Muscle layer of duodenum (tissue), 2 donors: ENCODE data around the gene PRRG1.
"Not testable (repeated sequence)": the region's sequence is repeated elsewhere in the genome, so short reads cannot be mapped to it uniquely, and the experiment has no call there.

Source experiments
- H3K27ac ChIP-seq: one replicate; pipeline ENCODE4 v1.7.0; 2013; ENCODE audit warnings: mild to moderate bottlenecking, low read length
- H3K27me3 ChIP-seq: one replicate; pipeline ENCODE4 v1.7.0; 2013; ENCODE audit warnings: low read depth, mild to moderate bottlenecking, control low read depth, low read length
- H3K36me3 ChIP-seq, 2 donors: one replicate each; pipeline ENCODE4 v1.7.0; 2013; ENCODE audit warnings: low read length in 2 of 2, control low read depth in 1 of 2, mild to moderate bottlenecking in 1 of 2; ENCODE audit not compliant: insufficient read depth in 2 of 2, control insufficient read depth in 1 of 2
- H3K4me1 ChIP-seq, 2 donors: one replicate each; pipeline ENCODE4 v1.7.0; 2013; ENCODE audit warnings: low read length in 2 of 2, mild to moderate bottlenecking in 2 of 2, control low read depth in 1 of 2, moderate library complexity in 1 of 2; ENCODE audit not compliant: insufficient read depth in 2 of 2, control insufficient read depth in 1 of 2
- H3K4me3 ChIP-seq, 2 donors: one replicate each; pipeline ENCODE4 v1.7.0; 2013; ENCODE audit warnings: low read length in 2 of 2, low read depth in 1 of 2, mild to moderate bottlenecking in 1 of 2
- H3K9me3 ChIP-seq, 2 donors: one replicate each; pipeline ENCODE4 v1.7.0; 2013; ENCODE audit warnings: low read length in 2 of 2, control low read depth in 1 of 2, mild to moderate bottlenecking in 1 of 2; ENCODE audit not compliant: control insufficient read depth in 1 of 2
- donor health status: healthy.

Gene PRRG1

GRCh38 chrX:37380256-37380655 lies 31.1 kb downstream of the PRRG1 start:
- Histone ChIP-seq H3K4me1 (no peaks in the 10 kb centered on the region), H3K27ac (no peak overlapping the region), H3K27me3 (no peaks in the 10 kb centered on the region)

GRCh38 chrX:37380924-37381323 lies 31.8 kb downstream of the PRRG1 start:
- H3K27me3 ChIP-seq: no peaks in the 10 kb centered on the region
- H3K4me3 ChIP-seq: no peak overlapping the region
- no peaks in the 10 kb centered on the region for H3K4me1 ChIP-seq
- H3K9me3 ChIP-seq: no peaks in the 10 kb centered on the region
- no peak overlapping the region for H3K27ac ChIP-seq
- H3K36me3 ChIP-seq: no peaks in the 10 kb centered on the region

More at GRCh38 chrX:37380256-37380655, 31.1 kb downstream of the PRRG1 start:
- Histone ChIP-seq H3K36me3 (no peaks in the 10 kb centered on the region), H3K4me3 (no peak overlapping the region), H3K9me3 (no peaks in the 10 kb centered on the region)

GRCh38 chrX:37383313-37383712 lies 34.1 kb downstream of the PRRG1 start:
- H3K27me3 ChIP-seq: no peaks in the 10 kb centered on the region
- no peaks in the 10 kb centered on the region for H3K4me1 ChIP-seq
- no peaks in the 10 kb centered on the region for H3K36me3 ChIP-seq
- H3K27ac ChIP-seq: no peak overlapping the region
- H3K4me3 ChIP-seq: no peak overlapping the region
- no peaks in the 10 kb centered on the region for H3K9me3 ChIP-seq

GRCh38 chrX:37388413-37388812 lies 39.2 kb downstream of the PRRG1 start:
- Histone ChIP-seq H3K36me3 (no peaks in the 10 kb centered on the region), H3K9me3 (no peaks in the 10 kb centered on the region), H3K4me1 (no peaks in the 10 kb centered on the region), H3K4me3 (no peak overlapping the region), H3K27ac (no peak overlapping the region), H3K27me3 (no peaks in the 10 kb centered on the region)

GRCh38 chrX:37405956-37406355 lies 56.8 kb downstream of the PRRG1 start:
- H3K36me3 ChIP-seq: no peaks in the 10 kb centered on the region
- H3K4me1 ChIP-seq: no peaks in the 10 kb centered on the region
- H3K27me3 ChIP-seq: no peaks in the 10 kb centered on the region
- no peak overlapping the region for H3K4me3 ChIP-seq
- no peak overlapping the region for H3K27ac ChIP-seq
- no peaks in the 10 kb centered on the region for H3K9me3 ChIP-seq

- no peaks in the 10 kb centered on the region for H3K4me1 ChIP-seq
- no peaks in the 10 kb centered on the region for H3K9me3 ChIP-seq
- H3K4me3 ChIP-seq: no peak overlapping the region
- H3K27me3 ChIP-seq: no peaks in the 10 kb centered on the region
- H3K36me3 ChIP-seq: no peaks in the 10 kb centered on the region
- no peak overlapping the region for H3K27ac ChIP-seq
Observed at GRCh38 chrX:37407736-37408135, 58.6 kb downstream of the PRRG1 start.

GRCh38 chrX:37409278-37409677 lies 60.1 kb downstream of the PRRG1 start:
- Histone ChIP-seq H3K9me3 (no peaks in the 10 kb centered on the region), H3K4me1 (no peaks in the 10 kb centered on the region), H3K27ac (no peak overlapping the region), H3K4me3 (no peak overlapping the region), H3K36me3 (no peaks in the 10 kb centered on the region), H3K27me3 (no peaks in the 10 kb centered on the region)

- no peaks in the 10 kb centered on the region for H3K27me3 ChIP-seq
- H3K9me3 ChIP-seq: no peaks in the 10 kb centered on the region
- no peaks in the 10 kb centered on the region for H3K36me3 ChIP-seq
- H3K27ac ChIP-seq: no peak overlapping the region
- H3K4me3 ChIP-seq: no peak overlapping the region
- H3K4me1 ChIP-seq: no peaks in the 10 kb centered on the region
Observed at GRCh38 chrX:37420185-37420584, 71.0 kb downstream of the PRRG1 start.

- no peak overlapping the region for H3K4me3 ChIP-seq
- no peaks in the 10 kb centered on the region for H3K27me3 ChIP-seq
- no peaks in the 10 kb centered on the region for H3K4me1 ChIP-seq
- H3K27ac ChIP-seq: no peak overlapping the region
- H3K36me3 ChIP-seq: no peaks in the 10 kb centered on the region
- no peaks in the 10 kb centered on the region for H3K9me3 ChIP-seq
Observed at GRCh38 chrX:37420756-37421155, 71.6 kb downstream of the PRRG1 start.

- H3K27ac ChIP-seq: no peak overlapping the region
- H3K4me1 ChIP-seq: no peaks in the 10 kb centered on the region
- H3K4me3 ChIP-seq: no peak overlapping the region
- no peaks in the 10 kb centered on the region for H3K9me3 ChIP-seq
- no peaks in the 10 kb centered on the region for H3K36me3 ChIP-seq
- no peaks in the 10 kb centered on the region for H3K27me3 ChIP-seq
Observed at GRCh38 chrX:37424000-37424429, 74.9 kb downstream of the PRRG1 start.

- Histone ChIP-seq H3K36me3 (no peaks in the 10 kb centered on the region), H3K9me3 (no peaks in the 10 kb centered on the region), H3K4me3 (no peak overlapping the region), H3K4me1 (no peaks in the 10 kb centered on the region), H3K27me3 (no peaks in the 10 kb centered on the region), H3K27ac (no peak overlapping the region)
Observed at GRCh38 chrX:37425370-37425769, 76.2 kb downstream of the PRRG1 start.

- H3K4me3 ChIP-seq, H3K4me1 ChIP-seq, H3K27me3 ChIP-seq, H3K27ac ChIP-seq, H3K36me3 ChIP-seq, H3K9me3 ChIP-seq: not testable (repeated sequence)
Observed at GRCh38 chrX:37428962-37429361, 79.8 kb downstream of the PRRG1 start.
